HCT116 (cell line): Measurements from ENCODE around the gene DNAJC3. TPM values are rescaled to one million over a fixed set of nuclear protein-coding genes. Genes with fewer than 3 reads are reported as not detected.

Experiments
- ATAC-seq: fragments of 200-7000 bp; cut with Tn5 transposase; 2 replicates; pipeline ENCODE4 v1.9.1; 2020; ENCODE audit warnings: mild to moderate bottlenecking, moderate library complexity
- BruUV-seq: library from RNA; stranded (reverse); fragments of 400-500 nt; replicated peaks from 2 replicates; lab custom pipeline; 2021; lab: Mats Ljungman, UMichigan
- CTCF ChIA-PET: fragments of 300-600 bp; sonication (Branson Sonifier 250); formaldehyde crosslinking; loops from one replicate; lab custom pipeline; 2021; ENCODE audit warnings: antibody characterized with exemption; lab: Charles Lee
- POLR2A ChIA-PET: fragments of 300-600, 350-600 bp; sonication (Branson Sonifier 250); formaldehyde crosslinking; loops from one replicate; lab custom pipeline; 2021; ENCODE audit warnings: antibody characterized with exemption; lab: Charles Lee
- RAD21 ChIA-PET, 2 experiments: fragments of 300-600 bp; sonication (Branson Sonifier 250); formaldehyde crosslinking; loops; one replicate each; lab custom pipeline; 2023; ENCODE audit warnings: low total read pairs in 2 of 2; ENCODE audit not compliant: uncharacterized antibody in 2 of 2, unreplicated experiment in 2 of 2, low non-redundant PET in 1 of 2; lab: Charles Lee
- DNase-seq: peaks from one replicate; pipeline ENCODE4 v3.0.0-alpha.2; 2010; ENCODE audit warnings: low read depth, low spot score
- H2AFZ ChIP-seq: fragments of 200-600 bp; shearing (Covaris generic), sonication (generic); 2 replicates; pipeline ENCODE4 v1.6.1; 2017; ENCODE audit warnings: low read depth, mixed run types, mixed read lengths, antibody characterized with exemption, low read length; ENCODE audit not compliant: poor library complexity, severe bottlenecking
- H3K27ac ChIP-seq: 2 replicates; pipeline ENCODE4 v1.5.1; 2012; ENCODE audit warnings: low read depth, low read length
- H3K27me3 ChIP-seq: fragments of 200-600 bp; sonication (generic); 2 replicates; pipeline ENCODE4 v1.6.1; 2016; ENCODE audit warnings: mixed run types, low read length, mixed read lengths; ENCODE audit not compliant: insufficient read depth
- H3K36me3 ChIP-seq, 2 experiments: fragments of 200-500 bp in 1 of 2; fragments of 200-600 bp in 1 of 2; sonication (Bioruptor generic) in 1 of 2; sonication (generic) in 1 of 2; 2 replicates each; pipeline versions ENCODE4 v1.5.1 to v1.6.1; 2014 to 2016; ENCODE audit warnings: low read length in 2 of 2, inconsistent platforms in 1 of 2, mixed read lengths in 1 of 2, mixed run types in 1 of 2; ENCODE audit not compliant: insufficient read depth in 2 of 2, control insufficient read depth in 1 of 2
- H3K4me1 ChIP-seq, 2 experiments: fragments of 200-600 bp in 1 of 2; sonication (generic) in 1 of 2; 2 replicates each; pipeline versions ENCODE4 v1.5.1 to v1.6.1; 2012 to 2017; ENCODE audit warnings: low read length in 2 of 2, inconsistent platforms in 1 of 2, mild to moderate bottlenecking in 1 of 2, mixed read lengths in 1 of 2, mixed run types in 1 of 2, moderate library complexity in 1 of 2; ENCODE audit not compliant: insufficient read depth in 2 of 2, control insufficient read depth in 1 of 2
- H3K4me2 ChIP-seq: fragments of 200-600 bp; sonication (generic); 2 replicates; pipeline ENCODE4 v1.6.1; 2017; ENCODE audit warnings: mixed run types, low read length, mixed read lengths
- H3K4me3 ChIP-seq, 2 experiments: fragments of 200-600 bp in 1 of 2; sonication (generic) in 1 of 2; replicated peaks in 1 of 2; 2 replicates each; pipeline ENCODE4 v1.5.1; 2011 to 2016; ENCODE audit warnings: low read length in 2 of 2, control low read depth in 1 of 2, low read depth in 1 of 2, mild to moderate bottlenecking in 1 of 2, mixed read lengths in 1 of 2, mixed run types in 1 of 2
- H3K79me2 ChIP-seq: fragments of 200-600 bp; sonication (generic); 2 replicates; pipeline ENCODE4 v1.6.1; 2017; ENCODE audit warnings: mild to moderate bottlenecking, mixed run types, low read length, moderate library complexity, mixed read lengths; ENCODE audit not compliant: insufficient read depth
- H3K9ac ChIP-seq: fragments of 200-600 bp; sonication (generic); 2 replicates; pipeline ENCODE4 v1.6.1; 2016; ENCODE audit warnings: low read length, mixed read lengths
- H3K9me2 ChIP-seq: fragments of 200-600 bp; sonication (generic), shearing (Covaris generic); 2 replicates; pipeline ENCODE4 v1.6.1; 2017; ENCODE audit warnings: mixed run types, mild to moderate bottlenecking, moderate library complexity; ENCODE audit not compliant: insufficient read depth
- H3K9me3 ChIP-seq, 2 experiments: fragments of 200-500 bp in 1 of 2; fragments of 200-600 bp in 1 of 2; sonication (Bioruptor generic) in 1 of 2; sonication (generic) in 1 of 2; 2 replicates each; pipeline ENCODE4 v1.6.1; 2014 to 2017; ENCODE audit warnings: low read length in 2 of 2, mixed read lengths in 2 of 2, inconsistent platforms in 1 of 2, low read depth in 1 of 2, mild to moderate bottlenecking in 1 of 2, mixed run types in 1 of 2, moderate library complexity in 1 of 2; ENCODE audit not compliant: control insufficient read depth in 1 of 2, insufficient read depth in 1 of 2
- H4K20me1 ChIP-seq: fragments of 200-600 bp; sonication (generic), shearing (Covaris generic); 2 replicates; pipeline ENCODE4 v1.6.1; 2017; ENCODE audit warnings: mixed run types, mild to moderate bottlenecking, moderate library complexity; ENCODE audit not compliant: insufficient read depth
- CEBPB ChIP-seq: IDR thresholded peaks from 2 replicates; pipeline ENCODE4 v1.6.1; 2012; ENCODE audit warnings: low read depth
- ELF1 ChIP-seq: IDR thresholded peaks from 2 replicates; pipeline ENCODE4 v1.6.1; 2012; ENCODE audit warnings: low read depth, borderline replicate concordance
- EZH2 ChIP-seq: fragments of 200-600 bp; sonication (generic); IDR thresholded peaks from 2 replicates; pipeline ENCODE4 v1.6.1; 2017; ENCODE audit warnings: antibody characterized with exemption, mixed run types
- FOSL1 ChIP-seq: IDR thresholded peaks from 2 replicates; pipeline ENCODE4 v1.6.1; 2012; ENCODE audit warnings: low read depth
- JUND ChIP-seq: IDR thresholded peaks from 2 replicates; pipeline ENCODE4 v1.6.1; 2012
- POLR2A ChIP-seq: IDR thresholded peaks from 2 replicates; pipeline ENCODE4 v1.7.0; 2011; ENCODE audit warnings: borderline replicate concordance; ENCODE audit not compliant: insufficient read depth, insufficient read length; ENCODE audit errors: extremely low read depth
- POLR2AphosphoS5 ChIP-seq: IDR thresholded peaks from 2 replicates; pipeline ENCODE4 v1.6.1; 2011; ENCODE audit warnings: mild to moderate bottlenecking, low read depth, low read length, moderate library complexity
- SIN3A ChIP-seq: IDR thresholded peaks from 2 replicates; pipeline ENCODE4 v1.6.1; 2012; ENCODE audit warnings: low read depth
- SP1 ChIP-seq: IDR thresholded peaks from 2 replicates; pipeline ENCODE4 v1.6.1; 2012; ENCODE audit warnings: low read depth
- SRF ChIP-seq: IDR thresholded peaks from 2 replicates; pipeline ENCODE4 v1.6.1; 2012; ENCODE audit warnings: low read depth
- YY1 ChIP-seq: IDR thresholded peaks from 2 replicates; pipeline ENCODE4 v1.6.1; 2011; ENCODE audit warnings: low read length, low read depth, moderate library complexity, mild to moderate bottlenecking; ENCODE audit not compliant: insufficient replicate concordance; ENCODE audit errors: extremely low read depth
- intact Hi-C: fragments of 100-400 bp; cut with micrococcal nuclease; formaldehyde crosslinking; loops from 2 replicates; pipeline ENCODE4 v1.10.0; 2022
- total RNA-seq: library from RNA; stranded (reverse); gene quantifications from one replicate; pipeline ENCODE4 v1.2.1, GENCODE V29; 2021; ENCODE audit not compliant: unreplicated experiment
- TF ChIP-seq, protein P1 (sequence below), 3 experiments: fragments of 200-600 bp in 1 of 3; sonication (generic) in 1 of 3; IDR thresholded peaks in 2 of 3; conservative IDR thresholded peaks in 1 of 3; 2 replicates each; pipeline ENCODE4 v1.5.1; 2012 to 2017; ENCODE audit warnings: low read depth in 2 of 3, low read length in 2 of 3, antibody characterized with exemption in 1 of 3, borderline replicate concordance in 1 of 3, control low read depth in 1 of 3, mild to moderate bottlenecking in 1 of 3, mixed read lengths in 1 of 3, mixed run types in 1 of 3, moderate library complexity in 1 of 3; ENCODE audit not compliant: insufficient read depth in 1 of 3
- TF ChIP-seq, protein P2 (sequence below): IDR thresholded peaks from 2 replicates; pipeline ENCODE4 v1.6.1; 2012; ENCODE audit warnings: low read depth
- TF ChIP-seq, protein P3 (sequence below): IDR thresholded peaks from 2 replicates; pipeline ENCODE4 v1.6.1; 2012
- TF ChIP-seq, protein P4 (sequence below): IDR thresholded peaks from 2 replicates; pipeline ENCODE4 v1.6.1; 2011; ENCODE audit warnings: mild to moderate bottlenecking, low read length, moderate library complexity; ENCODE audit not compliant: insufficient replicate concordance; ENCODE audit errors: extremely low read depth
- TF ChIP-seq, protein P5 (sequence below): IDR thresholded peaks from 2 replicates; pipeline ENCODE4 v1.6.1; 2012

The DNAJC3 gene
- total RNA-seq, 1 experiment from 2014 or later, result 28.5 TPM

DNA sequence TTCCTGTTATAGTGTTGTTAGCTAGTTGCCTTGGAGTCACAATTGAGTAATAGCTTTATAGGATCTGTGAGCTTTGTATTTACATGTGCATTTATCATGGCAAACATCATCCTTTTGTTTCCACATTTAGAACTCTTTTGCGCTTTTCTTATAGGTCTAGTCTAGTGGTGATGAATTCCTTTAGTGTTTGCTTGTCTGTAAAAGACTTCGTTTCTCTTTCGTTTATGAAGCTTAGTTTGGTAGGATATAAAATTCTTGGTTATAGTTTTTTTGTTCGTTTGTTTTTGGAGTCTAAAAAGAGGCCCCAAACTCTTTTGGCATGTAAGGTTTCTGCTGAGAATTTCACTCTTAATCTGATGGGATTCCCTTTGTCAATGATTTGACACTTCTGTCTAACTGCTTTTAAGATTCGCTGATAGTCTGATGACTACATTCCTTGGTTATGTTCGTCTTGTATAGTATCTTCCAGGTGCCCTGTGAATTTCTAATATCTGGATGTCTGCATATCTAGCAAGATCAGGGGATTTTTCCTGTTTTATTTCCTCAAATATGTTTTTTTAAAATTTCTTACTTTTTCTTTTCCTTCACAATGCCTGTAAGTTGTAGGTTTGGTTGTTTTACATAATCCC, 20.2 kb downstream of the DNAJC3 start:
- ChIA-PET POLR2A (interaction anchor here (1.6 kb wide), 1 partner anchor 20 kb away, joined by 3 read pairs; the partner anchor contains the start of gene DNAJC3), CTCF (interaction anchor here (0.7 kb wide), 1 partner anchor 1157 kb away, joined by 5 read pairs; no protein-coding TSS in a partner anchor)
- ATAC-seq, result no peak

More for the DNA sequence above, 20.2 kb downstream of the DNAJC3 start:
- Histone ChIP-seq H3K9me3 (no peaks in the 10 kb centered on the region), H2AFZ (no peak overlapping the region), H3K79me2 (peaks cover 42% of the 10 kb centered on the region), H3K27me3 (no peaks in the 10 kb centered on the region), H3K27ac (no peak overlapping the region), H3K9me2 (no peaks in the 10 kb centered on the region), H3K36me3 (no peaks in the 10 kb centered on the region), H3K9ac (no peak overlapping the region), H3K4me1 (no peaks in the 10 kb centered on the region), H3K4me3 (no peak overlapping the region), H4K20me1 (no peaks in the 10 kb centered on the region), H3K4me2 (no peak overlapping the region)
- BruUV-seq, result no TSS peak
- DNase-seq, result no peak
- RAD21 ChIA-PET, result no interaction called here
- intact Hi-C loops, result no loop called here
- TF ChIP-seq POLR2A (no peak), JUND (no peak), ELF1 (no peak), SP1 (no peak), EZH2 (no peak), SRF (no peak), YY1 (no peak), SIN3A (no peak), FOSL1 (no peak), POLR2AphosphoS5 (no peak), CEBPB (no peak)
- TF ChIP-seq, protein P1, sequence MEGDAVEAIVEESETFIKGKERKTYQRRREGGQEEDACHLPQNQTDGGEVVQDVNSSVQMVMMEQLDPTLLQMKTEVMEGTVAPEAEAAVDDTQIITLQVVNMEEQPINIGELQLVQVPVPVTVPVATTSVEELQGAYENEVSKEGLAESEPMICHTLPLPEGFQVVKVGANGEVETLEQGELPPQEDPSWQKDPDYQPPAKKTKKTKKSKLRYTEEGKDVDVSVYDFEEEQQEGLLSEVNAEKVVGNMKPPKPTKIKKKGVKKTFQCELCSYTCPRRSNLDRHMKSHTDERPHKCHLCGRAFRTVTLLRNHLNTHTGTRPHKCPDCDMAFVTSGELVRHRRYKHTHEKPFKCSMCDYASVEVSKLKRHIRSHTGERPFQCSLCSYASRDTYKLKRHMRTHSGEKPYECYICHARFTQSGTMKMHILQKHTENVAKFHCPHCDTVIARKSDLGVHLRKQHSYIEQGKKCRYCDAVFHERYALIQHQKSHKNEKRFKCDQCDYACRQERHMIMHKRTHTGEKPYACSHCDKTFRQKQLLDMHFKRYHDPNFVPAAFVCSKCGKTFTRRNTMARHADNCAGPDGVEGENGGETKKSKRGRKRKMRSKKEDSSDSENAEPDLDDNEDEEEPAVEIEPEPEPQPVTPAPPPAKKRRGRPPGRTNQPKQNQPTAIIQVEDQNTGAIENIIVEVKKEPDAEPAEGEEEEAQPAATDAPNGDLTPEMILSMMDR (IDR thresholded peaks at IDR 0.05 in 2 of 3, conservative IDR thresholded peaks at IDR 0.05 in 1 of 3; ENCODE audit: borderline replicate concordance in 1 of 3, insufficient read depth in 1 of 3, low read depth in 2 of 3, low read length in 2 of 3), result no peak
- TF ChIP-seq, protein P2, sequence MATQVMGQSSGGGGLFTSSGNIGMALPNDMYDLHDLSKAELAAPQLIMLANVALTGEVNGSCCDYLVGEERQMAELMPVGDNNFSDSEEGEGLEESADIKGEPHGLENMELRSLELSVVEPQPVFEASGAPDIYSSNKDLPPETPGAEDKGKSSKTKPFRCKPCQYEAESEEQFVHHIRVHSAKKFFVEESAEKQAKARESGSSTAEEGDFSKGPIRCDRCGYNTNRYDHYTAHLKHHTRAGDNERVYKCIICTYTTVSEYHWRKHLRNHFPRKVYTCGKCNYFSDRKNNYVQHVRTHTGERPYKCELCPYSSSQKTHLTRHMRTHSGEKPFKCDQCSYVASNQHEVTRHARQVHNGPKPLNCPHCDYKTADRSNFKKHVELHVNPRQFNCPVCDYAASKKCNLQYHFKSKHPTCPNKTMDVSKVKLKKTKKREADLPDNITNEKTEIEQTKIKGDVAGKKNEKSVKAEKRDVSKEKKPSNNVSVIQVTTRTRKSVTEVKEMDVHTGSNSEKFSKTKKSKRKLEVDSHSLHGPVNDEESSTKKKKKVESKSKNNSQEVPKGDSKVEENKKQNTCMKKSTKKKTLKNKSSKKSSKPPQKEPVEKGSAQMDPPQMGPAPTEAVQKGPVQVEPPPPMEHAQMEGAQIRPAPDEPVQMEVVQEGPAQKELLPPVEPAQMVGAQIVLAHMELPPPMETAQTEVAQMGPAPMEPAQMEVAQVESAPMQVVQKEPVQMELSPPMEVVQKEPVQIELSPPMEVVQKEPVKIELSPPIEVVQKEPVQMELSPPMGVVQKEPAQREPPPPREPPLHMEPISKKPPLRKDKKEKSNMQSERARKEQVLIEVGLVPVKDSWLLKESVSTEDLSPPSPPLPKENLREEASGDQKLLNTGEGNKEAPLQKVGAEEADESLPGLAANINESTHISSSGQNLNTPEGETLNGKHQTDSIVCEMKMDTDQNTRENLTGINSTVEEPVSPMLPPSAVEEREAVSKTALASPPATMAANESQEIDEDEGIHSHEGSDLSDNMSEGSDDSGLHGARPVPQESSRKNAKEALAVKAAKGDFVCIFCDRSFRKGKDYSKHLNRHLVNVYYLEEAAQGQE, result no peak
- TF ChIP-seq, protein P3, sequence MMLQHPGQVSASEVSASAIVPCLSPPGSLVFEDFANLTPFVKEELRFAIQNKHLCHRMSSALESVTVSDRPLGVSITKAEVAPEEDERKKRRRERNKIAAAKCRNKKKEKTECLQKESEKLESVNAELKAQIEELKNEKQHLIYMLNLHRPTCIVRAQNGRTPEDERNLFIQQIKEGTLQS, result no peak
- TF ChIP-seq, protein P4, sequence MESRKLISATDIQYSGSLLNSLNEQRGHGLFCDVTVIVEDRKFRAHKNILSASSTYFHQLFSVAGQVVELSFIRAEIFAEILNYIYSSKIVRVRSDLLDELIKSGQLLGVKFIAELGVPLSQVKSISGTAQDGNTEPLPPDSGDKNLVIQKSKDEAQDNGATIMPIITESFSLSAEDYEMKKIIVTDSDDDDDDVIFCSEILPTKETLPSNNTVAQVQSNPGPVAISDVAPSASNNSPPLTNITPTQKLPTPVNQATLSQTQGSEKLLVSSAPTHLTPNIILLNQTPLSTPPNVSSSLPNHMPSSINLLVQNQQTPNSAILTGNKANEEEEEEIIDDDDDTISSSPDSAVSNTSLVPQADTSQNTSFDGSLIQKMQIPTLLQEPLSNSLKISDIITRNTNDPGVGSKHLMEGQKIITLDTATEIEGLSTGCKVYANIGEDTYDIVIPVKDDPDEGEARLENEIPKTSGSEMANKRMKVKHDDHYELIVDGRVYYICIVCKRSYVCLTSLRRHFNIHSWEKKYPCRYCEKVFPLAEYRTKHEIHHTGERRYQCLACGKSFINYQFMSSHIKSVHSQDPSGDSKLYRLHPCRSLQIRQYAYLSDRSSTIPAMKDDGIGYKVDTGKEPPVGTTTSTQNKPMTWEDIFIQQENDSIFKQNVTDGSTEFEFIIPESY, result no peak
- TF ChIP-seq, protein P5, sequence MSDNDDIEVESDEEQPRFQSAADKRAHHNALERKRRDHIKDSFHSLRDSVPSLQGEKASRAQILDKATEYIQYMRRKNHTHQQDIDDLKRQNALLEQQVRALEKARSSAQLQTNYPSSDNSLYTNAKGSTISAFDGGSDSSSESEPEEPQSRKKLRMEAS, result no peak
